GM23338 (cell line): ENCODE measurements around the gene IGFL4. TPM values are rescaled to one million over a fixed set of nuclear protein-coding genes. Genes with fewer than 3 reads are reported as not detected.

ENCODE experiments used
- ATAC-seq: fragments of 200-7000 bp; cut with Tn5 transposase; 3 replicates; pipeline ENCODE4 v1.9.1; 2020
- DNase-seq: peaks from one replicate; pipeline ENCODE4 v3.0.0-alpha.2; 2015; ENCODE audit warnings: low spot score
- H2AFZ ChIP-seq: fragments of 200-600 bp; sonication (generic); 2 replicates; pipeline ENCODE4 v1.8.0; 2016; ENCODE audit warnings: antibody characterized with exemption, mild to moderate bottlenecking, moderate library complexity
- H3F3A ChIP-seq: fragments of 200-600 bp; sonication (generic); replicated peaks from 2 replicates; pipeline ENCODE4 v1.8.0; 2017; ENCODE audit warnings: antibody characterized with exemption, mixed run types, low read depth
- H3K27ac ChIP-seq: fragments of 200-600 bp; sonication (generic); 2 replicates; pipeline ENCODE4 v1.6.1; 2016; ENCODE audit warnings: low read depth
- H3K27me3 ChIP-seq: fragments of 200-600 bp; sonication (generic); 2 replicates; pipeline ENCODE4 v1.8.0; 2016; ENCODE audit warnings: mild to moderate bottlenecking, mixed run types, moderate library complexity; ENCODE audit not compliant: insufficient read depth
- H3K36me3 ChIP-seq: fragments of 200-600 bp; sonication (generic); 2 replicates; pipeline ENCODE4 v1.8.0; 2016; ENCODE audit warnings: mild to moderate bottlenecking; ENCODE audit not compliant: insufficient read depth
- H3K4me1 ChIP-seq: fragments of 200-600 bp; sonication (generic); 2 replicates; pipeline ENCODE4 v1.8.0; 2016; ENCODE audit warnings: mild to moderate bottlenecking, moderate library complexity; ENCODE audit not compliant: insufficient read depth
- H3K4me2 ChIP-seq: fragments of 200-600 bp; sonication (generic); 2 replicates; pipeline ENCODE4 v1.7.1; 2017; ENCODE audit warnings: mixed run types
- H3K4me3 ChIP-seq: fragments of 200-600 bp; sonication (generic); 2 replicates; pipeline ENCODE4 v1.6.1; 2016; ENCODE audit warnings: mixed run types
- H3K79me2 ChIP-seq: fragments of 200-600 bp; sonication (generic); replicated peaks from 2 replicates; pipeline ENCODE4 v1.8.0; 2017; ENCODE audit warnings: mild to moderate bottlenecking; ENCODE audit not compliant: insufficient read depth
- H3K9me2 ChIP-seq: fragments of 200-600 bp; sonication (generic); 2 replicates; pipeline ENCODE4 v1.8.0; 2017; ENCODE audit not compliant: insufficient read depth
- H4K20me1 ChIP-seq: fragments of 200-600 bp; sonication (generic); replicated peaks from 2 replicates; pipeline ENCODE4 v1.8.0; 2017; ENCODE audit warnings: mild to moderate bottlenecking; ENCODE audit not compliant: insufficient read depth
- H3K27ac Mint-ChIP-seq: 2 replicates; pipeline ENCODE4 v1.8.0; 2020; ENCODE audit warnings: inconsistent platforms, mild to moderate bottlenecking, moderate library complexity, mixed read lengths
- H3K27me3 Mint-ChIP-seq: 3 replicates; pipeline ENCODE4 v1.8.0; 2022; ENCODE audit warnings: low read depth, mild to moderate bottlenecking, moderate library complexity, mixed read lengths, inconsistent platforms; ENCODE audit not compliant: insufficient read depth, poor library complexity
- H3K36me3 Mint-ChIP-seq: 3 replicates; pipeline ENCODE4 v1.8.0; 2021; ENCODE audit warnings: low read depth, mild to moderate bottlenecking, inconsistent platforms, moderate library complexity, mixed read lengths
- H3K4me1 Mint-ChIP-seq: 3 replicates; pipeline ENCODE4 v1.8.0; 2020; ENCODE audit warnings: mild to moderate bottlenecking, inconsistent platforms, mixed read lengths
- H3K4me3 Mint-ChIP-seq: 3 replicates; pipeline ENCODE4 v1.8.0; 2021; ENCODE audit warnings: moderate library complexity, mild to moderate bottlenecking, inconsistent platforms, mixed read lengths
- H3K9me3 Mint-ChIP-seq: 3 replicates; pipeline ENCODE4 v1.8.0; 2020; ENCODE audit warnings: moderate library complexity, mild to moderate bottlenecking, inconsistent platforms, mixed read lengths
- CREB1 ChIP-seq: fragments of 250-450 bp; sonication (Bioruptor Pico); IDR thresholded peaks from 2 replicates; pipeline ENCODE4 v1.5.0; 2020; ENCODE audit warnings: low read depth, mild to moderate bottlenecking, moderate library complexity
- EZH2 ChIP-seq: fragments of 200-600 bp; sonication (generic); IDR thresholded peaks from one replicate; pipeline ENCODE4 v1.8.0; 2017; ENCODE audit warnings: antibody characterized with exemption, mild to moderate bottlenecking, low read depth; ENCODE audit not compliant: unreplicated experiment
- EZH2phosphoT487 ChIP-seq: fragments of 200-600 bp; sonication (generic); IDR thresholded peaks from one replicate; pipeline ENCODE4 v1.8.1; 2018; ENCODE audit warnings: antibody characterized with exemption; ENCODE audit not compliant: unreplicated experiment
- JUNB ChIP-seq: IDR thresholded peaks from one replicate; pipeline ENCODE4 v1.6.1; 2016; ENCODE audit warnings: antibody characterized with exemption; ENCODE audit not compliant: unreplicated experiment
- NANOG ChIP-seq: IDR thresholded peaks from 2 replicates; pipeline ENCODE4 v1.6.1; 2016; ENCODE audit warnings: antibody characterized with exemption, borderline replicate concordance
- REST ChIP-seq: IDR thresholded peaks from one replicate; pipeline ENCODE4 v1.6.1; 2018; ENCODE audit warnings: antibody characterized with exemption; ENCODE audit not compliant: unreplicated experiment
- STAT1 ChIP-seq: IDR thresholded peaks from one replicate; pipeline ENCODE4 v1.6.1; 2016; ENCODE audit warnings: antibody characterized with exemption; ENCODE audit not compliant: unreplicated experiment
- ZNF114 ChIP-seq: fragments of 250-450 bp; sonication (Bioruptor Pico); IDR thresholded peaks from 2 replicates; pipeline ENCODE4 v1.5.0; 2020; ENCODE audit warnings: mild to moderate bottlenecking, moderate library complexity
- ZNF331 ChIP-seq: fragments of 250-450 bp; sonication (Bioruptor Pico); IDR thresholded peaks from 2 replicates; pipeline ENCODE4 v1.5.0; 2020; ENCODE audit warnings: low read depth, mild to moderate bottlenecking, moderate library complexity
- polyA plus RNA-seq: library from polyadenylated mRNA; unstranded; fragments of >200 nt; fragmentation: Nextera tagmentation; extraction: Ambion mirVana; gene quantifications from 2 replicates; pipeline ENCODE4 v1.2.1, GENCODE V29; 2016
- total RNA-seq: library from RNA; depleted of rRNA; stranded (reverse); fragments of >200 nt; shearing (Covaris generic); gene quantifications from 2 replicates; pipeline ENCODE4 v1.2.3, GENCODE V29; 2014

The IGFL4 gene
- total and polyA plus RNA-seq, 2 experiments from 2014 or later: 0.06 to 0.87 TPM

- TF ChIP-seq REST: no peak
- no peak for TF ChIP-seq ZNF331 (CRISPR knock-in tag)
- no peak for TF ChIP-seq STAT1
- TF ChIP-seq JUNB: no peak
- no peak for TF ChIP-seq NANOG
- TF ChIP-seq CREB1 (CRISPR knock-in tag): no peak
- no peak for TF ChIP-seq ZNF114 (CRISPR knock-in tag)
- no peak for TF ChIP-seq EZH2
These were observed 26.9 kb upstream of the IGFL4 start (continued) for GRCh38 chr19:46067691-46068090.

- no peaks in the 10 kb centered on the region for H3K4me1 Mint-ChIP-seq
- no peaks in the 10 kb centered on the region for H3F3A ChIP-seq
- no peaks in the 10 kb centered on the region for H3K79me2 ChIP-seq
- DNase-seq (no peak), ATAC-seq (no peak)
- H3K36me3 Mint-ChIP-seq: 0 out of 3 replicates have a peak, but pooled peaks cover 3% of the 10 kb centered on the region
- no peak overlapping the region for H3K27ac Mint-ChIP-seq
- no peaks in the 10 kb centered on the region for H3K9me2 ChIP-seq
- H3K36me3 ChIP-seq: no peaks in the 10 kb centered on the region
- H3K4me3 Mint-ChIP-seq: no peak overlapping the region
- no peaks in the 10 kb centered on the region for H4K20me1 ChIP-seq
- H3K4me2 ChIP-seq: no peak overlapping the region
- H2AFZ ChIP-seq: no peak overlapping the region
- H3K4me1 ChIP-seq: no peaks in the 10 kb centered on the region
- no peaks in the 10 kb centered on the region for H3K27me3 ChIP-seq
- no peak for TF ChIP-seq EZH2phosphoT487
- no peak overlapping the region for H3K4me3 ChIP-seq
- no peaks in the 10 kb centered on the region for H3K27me3 Mint-ChIP-seq
- H3K9me3 Mint-ChIP-seq: peaks cover 7% of the 10 kb centered on the region
- H3K27ac ChIP-seq: no peak overlapping the region
These were observed 25.7 kb upstream of the IGFL4 start for GRCh38 chr19:46066471-46066870.

- H3K36me3 ChIP-seq: no peaks in the 10 kb centered on the region
- no peak for DNase-seq
- H2AFZ ChIP-seq: no peak overlapping the region
- no peaks in the 10 kb centered on the region for H3K27me3 Mint-ChIP-seq
- no peak overlapping the region for H3K4me2 ChIP-seq
- no peak for ATAC-seq
- 0 out of 3 replicates have a peak, but pooled peaks cover 3% of the 10 kb centered on the region for H3K36me3 Mint-ChIP-seq
- H4K20me1 ChIP-seq: no peaks in the 10 kb centered on the region
- H3K79me2 ChIP-seq: no peaks in the 10 kb centered on the region
- no peaks in the 10 kb centered on the region for H3K4me1 ChIP-seq
- no peaks in the 10 kb centered on the region for H3F3A ChIP-seq
- no peaks in the 10 kb centered on the region for H3K9me2 ChIP-seq
- H3K27ac Mint-ChIP-seq: no peak overlapping the region
- peaks cover 14% of the 10 kb centered on the region for H3K9me3 Mint-ChIP-seq
- no peak overlapping the region for H3K4me3 Mint-ChIP-seq
- no peaks in the 10 kb centered on the region for H3K27me3 ChIP-seq
- no peak overlapping the region for H3K27ac ChIP-seq
- no peak overlapping the region for H3K4me3 ChIP-seq
- no peaks in the 10 kb centered on the region for H3K4me1 Mint-ChIP-seq
- TF ChIP-seq REST: no peak
These were observed 24.8 kb upstream of the IGFL4 start for GRCh38 chr19:46065486-46066071.
